Measurements from ENCODE around the gene PCYOX1L.
"Not testable (repeated sequence)": the region's sequence is repeated elsewhere in the genome, so short reads cannot be mapped to it uniquely, and the experiment has no call there.

Gene PCYOX1L

GRCh38 chr5:149388498-149389190, 30.8 kb downstream of the PCYOX1L start:
- Histone ChIP-seq H3K4me3 (ENCODE audit: low read length) (no peak overlapping the region), H3K9me3 (ENCODE audit: low read length) (no peaks in the 10 kb centered on the region), H3K36me3 (ENCODE audit: insufficient read depth, low read length) (no peaks in the 10 kb centered on the region), H3K4me1 (ENCODE audit: insufficient read depth, low read length) (no peaks in the 10 kb centered on the region), H2AFZ (ENCODE audit: low read depth, low read length) (no peak overlapping the region), H3K27me3 (ENCODE audit: insufficient read depth, low read length) (no peaks in the 10 kb centered on the region)

DNA sequence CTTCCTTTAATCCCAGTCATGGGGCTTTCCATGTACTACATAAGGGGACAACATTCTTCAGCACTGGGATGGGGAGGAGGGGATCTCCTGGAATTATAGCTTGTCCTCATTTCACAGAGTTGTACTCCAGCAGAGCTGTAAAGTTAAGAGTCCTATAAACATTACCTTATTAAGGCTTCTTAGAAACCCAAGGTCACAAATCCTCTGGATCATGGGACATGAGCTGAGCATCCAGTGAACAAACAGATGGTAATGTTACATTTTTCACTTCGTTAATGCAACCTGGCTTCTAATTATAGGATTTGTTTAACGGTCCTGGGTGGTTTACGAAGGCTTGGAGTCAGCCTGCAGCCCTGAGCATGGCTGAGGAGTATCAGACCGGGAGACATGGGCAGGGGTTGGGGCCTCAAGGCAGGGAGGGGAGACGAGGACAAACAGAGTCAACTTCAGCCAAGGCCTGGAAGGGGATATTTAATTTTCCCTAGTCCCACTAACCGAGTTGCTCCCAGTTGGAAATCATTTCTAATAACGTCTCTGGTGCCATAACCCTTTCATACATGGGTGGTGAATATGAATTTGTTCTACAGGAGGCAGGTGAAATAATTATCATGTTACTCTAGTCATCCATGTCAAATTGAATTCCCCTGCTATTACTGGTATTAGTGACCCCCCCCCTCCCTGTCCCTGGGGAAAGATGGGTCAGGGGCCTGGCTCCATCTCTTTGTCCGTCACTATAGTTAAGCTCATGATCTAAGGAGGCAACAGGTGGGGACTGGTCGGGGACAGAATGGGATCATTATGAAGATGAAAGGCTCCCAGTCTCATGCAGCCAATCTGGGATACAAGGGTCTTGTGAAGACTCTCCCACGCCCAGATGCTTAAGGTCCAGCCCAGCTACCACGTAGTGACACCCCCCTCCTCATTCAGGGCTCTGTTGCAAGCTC, 32.0 kb downstream of the PCYOX1L start:
- H3K27me3 ChIP-seq (ENCODE audit: insufficient read depth, low read length), result no peaks in the 10 kb centered on the region
- no peaks in the 10 kb centered on the region for H3K9me3 ChIP-seq (ENCODE audit: low read length)
- H3K4me3 ChIP-seq (ENCODE audit: low read length), result no peak overlapping the region
- no peaks in the 10 kb centered on the region for H3K4me1 ChIP-seq (ENCODE audit: insufficient read depth, low read length)
- no peak overlapping the region for H2AFZ ChIP-seq (ENCODE audit: low read depth, low read length)
- H3K36me3 ChIP-seq (ENCODE audit: insufficient read depth, low read length), result no peaks in the 10 kb centered on the region

GRCh38 chr5:149391076-149391475, 33.2 kb downstream of the PCYOX1L start:
- H3K4me3 ChIP-seq (ENCODE audit: low read length); H3K27me3 ChIP-seq (ENCODE audit: insufficient read depth, low read length); H2AFZ ChIP-seq (ENCODE audit: low read depth, low read length); H3K9me3 ChIP-seq (ENCODE audit: low read length); H3K4me1 ChIP-seq (ENCODE audit: insufficient read depth, low read length); H3K36me3 ChIP-seq (ENCODE audit: insufficient read depth, low read length): not testable (repeated sequence)

DNA sequence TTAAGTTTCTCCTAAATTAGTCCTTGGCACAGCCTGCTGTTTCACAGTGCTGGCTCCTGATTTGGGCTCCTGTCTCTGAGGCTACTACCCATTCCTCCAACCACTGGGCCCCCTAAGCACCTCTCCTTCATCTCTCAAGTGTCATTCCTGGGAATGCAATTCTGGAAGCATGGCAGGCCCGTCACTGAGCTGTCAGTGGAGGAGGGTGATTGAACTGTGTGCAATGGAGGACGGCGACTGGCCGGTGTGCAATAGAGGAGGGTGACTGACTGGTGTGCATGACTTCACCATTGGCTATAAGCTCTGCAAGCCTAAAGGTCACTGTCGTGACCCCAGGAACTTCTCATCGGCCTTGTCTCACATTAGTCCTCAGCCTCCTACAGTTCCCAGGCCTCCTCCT, 33.7 kb downstream of the PCYOX1L start:
- no peaks in the 10 kb centered on the region for H3K27me3 ChIP-seq (ENCODE audit: insufficient read depth, low read length)
- no peaks in the 10 kb centered on the region for H3K4me1 ChIP-seq (ENCODE audit: insufficient read depth, low read length)
- no peaks in the 10 kb centered on the region for H3K9me3 ChIP-seq (ENCODE audit: low read length)

GRCh38 chr5:149392718-149393117, 34.9 kb downstream of the PCYOX1L start:
- Histone ChIP-seq H3K9me3 (ENCODE audit: low read length) (no peaks in the 10 kb centered on the region), H3K4me3 (ENCODE audit: low read length) (no peak overlapping the region), H3K4me1 (ENCODE audit: insufficient read depth, low read length) (no peaks in the 10 kb centered on the region), H3K27me3 (ENCODE audit: insufficient read depth, low read length) (no peaks in the 10 kb centered on the region), H2AFZ (ENCODE audit: low read depth, low read length) (no peak overlapping the region), H3K36me3 (ENCODE audit: insufficient read depth, low read length) (no peaks in the 10 kb centered on the region)

More for the DNA sequence above, 33.7 kb downstream of the PCYOX1L start:
- Histone ChIP-seq H3K36me3 (ENCODE audit: insufficient read depth, low read length) (no peaks in the 10 kb centered on the region), H2AFZ (ENCODE audit: low read depth, low read length) (no peak overlapping the region), H3K4me3 (ENCODE audit: low read length) (no peak overlapping the region)

DNA sequence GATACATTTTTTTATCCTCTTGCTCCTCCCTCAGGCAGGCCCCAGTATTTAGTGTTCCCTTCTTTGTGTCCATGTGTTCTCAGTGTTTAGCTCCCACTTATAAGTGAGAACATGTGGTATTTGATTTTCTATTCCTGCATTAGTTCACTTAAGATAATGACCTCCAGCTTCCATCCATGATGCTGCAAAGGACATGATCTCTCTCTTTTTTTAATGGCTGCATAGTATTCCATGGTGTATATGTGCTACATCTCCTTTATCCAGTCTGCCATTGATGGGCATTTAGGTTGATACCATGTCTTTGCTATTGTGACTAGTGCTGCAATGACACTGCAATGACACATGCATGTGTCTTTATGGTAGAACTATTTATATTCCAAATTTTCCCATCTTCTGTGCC, 37.1 kb downstream of the PCYOX1L start:
- not testable (repeated sequence) for H3K27me3 ChIP-seq (ENCODE audit: insufficient read depth, low read length); H3K36me3 ChIP-seq (ENCODE audit: insufficient read depth, low read length); H3K4me1 ChIP-seq (ENCODE audit: insufficient read depth, low read length); H3K4me3 ChIP-seq (ENCODE audit: low read length); H3K9me3 ChIP-seq (ENCODE audit: low read length); H2AFZ ChIP-seq (ENCODE audit: low read depth, low read length)

GRCh38 chr5:149397530-149397929, 39.7 kb downstream of the PCYOX1L start:
- Histone ChIP-seq H2AFZ (ENCODE audit: low read depth, low read length) (no peak overlapping the region), H3K27me3 (ENCODE audit: insufficient read depth, low read length) (no peaks in the 10 kb centered on the region), H3K4me1 (ENCODE audit: insufficient read depth, low read length) (peaks cover 8% of the 10 kb centered on the region), H3K36me3 (ENCODE audit: insufficient read depth, low read length) (no peaks in the 10 kb centered on the region), H3K9me3 (ENCODE audit: low read length) (no peaks in the 10 kb centered on the region), H3K4me3 (ENCODE audit: low read length) (no peak overlapping the region)

- H3K36me3 ChIP-seq (ENCODE audit: insufficient read depth, low read length); H3K9me3 ChIP-seq (ENCODE audit: low read length); H3K4me3 ChIP-seq (ENCODE audit: low read length); H2AFZ ChIP-seq (ENCODE audit: low read depth, low read length); H3K4me1 ChIP-seq (ENCODE audit: insufficient read depth, low read length); H3K27me3 ChIP-seq (ENCODE audit: insufficient read depth, low read length): not testable (repeated sequence)
These were observed 41.0 kb downstream of the PCYOX1L start for GRCh38 chr5:149398747-149399266.

GRCh38 chr5:149399775-149400174, 41.9 kb downstream of the PCYOX1L start:
- H3K36me3 ChIP-seq (ENCODE audit: insufficient read depth, low read length), result no peaks in the 10 kb centered on the region
- H3K4me3 ChIP-seq (ENCODE audit: low read length), result no peak overlapping the region
- H2AFZ ChIP-seq (ENCODE audit: low read depth, low read length), result no peak overlapping the region
- H3K4me1 ChIP-seq (ENCODE audit: insufficient read depth, low read length), result peaks cover 8% of the 10 kb centered on the region
- H3K27me3 ChIP-seq (ENCODE audit: insufficient read depth, low read length), result no peaks in the 10 kb centered on the region
- H3K9me3 ChIP-seq (ENCODE audit: low read length), result no peaks in the 10 kb centered on the region

- no peak overlapping the region for H2AFZ ChIP-seq (ENCODE audit: low read depth, low read length)
These were observed 42.5 kb downstream of the PCYOX1L start for GRCh38 chr5:149400304-149400703.

DNA sequence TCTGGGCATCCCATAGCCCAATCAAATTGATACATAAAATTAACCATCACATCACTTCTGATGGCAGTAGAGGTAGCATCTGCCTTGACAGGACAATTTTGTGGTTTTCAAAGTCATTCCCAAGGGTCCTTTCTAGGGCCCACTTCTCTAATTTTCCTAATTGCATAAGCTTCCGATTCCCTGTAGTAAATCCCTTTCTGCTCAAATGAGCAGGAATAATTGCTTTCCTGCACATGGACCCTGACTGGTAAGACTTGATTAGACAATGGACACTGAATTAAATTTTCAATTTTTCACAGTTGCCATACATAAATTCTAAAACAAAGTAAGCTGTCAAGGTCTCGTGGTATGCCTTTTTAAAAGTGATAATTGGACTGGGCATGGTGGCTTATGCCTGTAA, 43.2 kb downstream of the PCYOX1L start:
- Histone ChIP-seq H3K4me1 (ENCODE audit: insufficient read depth, low read length) (peaks cover 14% of the 10 kb centered on the region), H3K27me3 (ENCODE audit: insufficient read depth, low read length) (no peaks in the 10 kb centered on the region), H3K9me3 (ENCODE audit: low read length) (no peaks in the 10 kb centered on the region), H3K36me3 (ENCODE audit: insufficient read depth, low read length) (no peaks in the 10 kb centered on the region), H3K4me3 (ENCODE audit: low read length) (no peak overlapping the region), H2AFZ (ENCODE audit: low read depth, low read length) (no peak overlapping the region)

More at GRCh38 chr5:149400304-149400703, 42.5 kb downstream of the PCYOX1L start:
- Histone ChIP-seq H3K9me3 (ENCODE audit: low read length) (no peaks in the 10 kb centered on the region), H3K27me3 (ENCODE audit: insufficient read depth, low read length) (no peaks in the 10 kb centered on the region), H3K4me3 (ENCODE audit: low read length) (no peak overlapping the region), H3K36me3 (ENCODE audit: insufficient read depth, low read length) (no peaks in the 10 kb centered on the region), H3K4me1 (ENCODE audit: insufficient read depth, low read length) (peaks cover 8% of the 10 kb centered on the region)

DNA sequence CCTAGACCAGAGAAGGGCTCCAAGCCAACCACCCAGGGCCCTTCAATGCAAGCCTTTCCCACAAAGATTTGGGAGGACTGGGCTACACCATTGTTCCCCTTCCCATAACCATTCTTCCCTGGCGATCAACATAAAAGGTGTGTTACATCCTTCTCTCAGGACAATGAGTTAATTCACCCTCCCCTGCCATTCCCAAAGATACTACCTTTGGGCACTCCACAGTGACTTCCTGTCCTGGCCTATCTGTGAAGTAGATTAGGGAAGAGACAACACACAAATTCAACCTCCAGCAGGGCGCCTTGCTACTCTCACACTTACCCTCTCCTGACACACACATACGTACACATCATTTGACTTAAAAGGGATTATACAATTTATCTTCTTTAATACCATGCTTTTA, 44.4 kb downstream of the PCYOX1L start:
- no peaks in the 10 kb centered on the region for H3K9me3 ChIP-seq (ENCODE audit: low read length)
- no peak overlapping the region for H2AFZ ChIP-seq (ENCODE audit: low read depth, low read length)
- peaks cover 19% of the 10 kb centered on the region for H3K4me1 ChIP-seq (ENCODE audit: insufficient read depth, low read length)
- H3K4me3 ChIP-seq (ENCODE audit: low read length), result no peak overlapping the region
- H3K27me3 ChIP-seq (ENCODE audit: insufficient read depth, low read length), result no peaks in the 10 kb centered on the region
- no peaks in the 10 kb centered on the region for H3K36me3 ChIP-seq (ENCODE audit: insufficient read depth, low read length)

Data from neuron (in vitro differentiated cells).